ENCODE results near the gene ZNF691.
"Not testable (repeated sequence)": the region's sequence is repeated elsewhere in the genome, so short reads cannot be mapped to it uniquely, and the experiment has no call there.

The ZNF691 gene

GRCh38 chr1:42846257-42847110, at the start of gene ZNF691:
Gene ZNF691, plus strand, starts transcription at chr1:42846613. Its CDS starts 3,046 bp downstream, at chr1:42849659.
- DNase-seq, result peak; percentile 81

GRCh38 chr1:42797414-42797813, 49.0 kb upstream of the ZNF691 start:
- DNase-seq, result no peak

- DNase-seq, result no peak
These were observed 48.4 kb upstream of the ZNF691 start for GRCh38 chr1:42797979-42798378.

- DNase-seq, result no peak
These were observed 44.5 kb upstream of the ZNF691 start for GRCh38 chr1:42801832-42802473.

- no peak for DNase-seq
These were observed 40.2 kb upstream of the ZNF691 start for GRCh38 chr1:42806171-42806570.

GRCh38 chr1:42806593-42806992, 39.8 kb upstream of the ZNF691 start:
- DNase-seq, result no peak

- no peak for DNase-seq
These were observed 39.3 kb upstream of the ZNF691 start for GRCh38 chr1:42807056-42807668.

- DNase-seq, result not testable (repeated sequence)
These were observed 31.6 kb upstream of the ZNF691 start for GRCh38 chr1:42814815-42815214.

- no peak for DNase-seq
These were observed 30.4 kb upstream of the ZNF691 start for GRCh38 chr1:42815941-42816584.

- DNase-seq, result peak; percentile 92
These were observed 29.6 kb upstream of the ZNF691 start, which contains the start of the genes ERMAP and SVBP for GRCh38 chr1:42816585-42817439. Gene ERMAP, plus strand, starts transcription at chr1:42817122. Its CDS starts 13,327 bp downstream, at chr1:42830449. Gene SVBP, minus strand, starts transcription at chr1:42817397. Its CDS starts 853 bp downstream, at chr1:42816544.

- no peak for DNase-seq
These were observed 29.0 kb upstream of the ZNF691 start for GRCh38 chr1:42817440-42817767.

GRCh38 chr1:42817976-42818375, 28.4 kb upstream of the ZNF691 start:
- no peak for DNase-seq

- no peak for DNase-seq
These were observed 25.6 kb upstream of the ZNF691 start for GRCh38 chr1:42820813-42821212.

GRCh38 chr1:42821690-42822089, 24.7 kb upstream of the ZNF691 start:
- no peak for DNase-seq

GRCh38 chr1:42822800-42823392, 23.5 kb upstream of the ZNF691 start:
- DNase-seq, result no peak

- DNase-seq, result no peak
These were observed 21.9 kb upstream of the ZNF691 start for GRCh38 chr1:42824481-42825035.

GRCh38 chr1:42825036-42825851, 21.2 kb upstream of the ZNF691 start:
- DNase-seq, result no peak

GRCh38 chr1:42830631-42831030, 15.8 kb upstream of the ZNF691 start:
- DNase-seq, result no peak

GRCh38 chr1:42831273-42831672, 15.1 kb upstream of the ZNF691 start:
- DNase-seq, result no peak

- no peak for DNase-seq
These were observed 13.7 kb upstream of the ZNF691 start for GRCh38 chr1:42832641-42833240.
